ENCODE results near the gene CATSPER1. TPM values are rescaled to one million over a fixed set of nuclear protein-coding genes. Genes with fewer than 3 reads are reported as not detected.

The CATSPER1 gene
- total and polyA plus RNA-seq, 2 experiments from 2014 or later, result not detected

GRCh38 chr11:65976216-65977176, 49.8 kb downstream of the CATSPER1 start (continued):
- TF ChIP-seq STAT1 (IDR thresholded peaks at IDR 0.05; ENCODE audit: unreplicated experiment) (no peak), EZH2phosphoT487 (IDR thresholded peaks at IDR 0.05; ENCODE audit: unreplicated experiment) (no peak), ETS1 (IDR thresholded peaks at IDR 0.05) (no peak), ZNF331 (CRISPR knock-in tag; IDR thresholded peaks at IDR 0.05; ENCODE audit: low read depth) (no peak), NANOG (IDR thresholded peaks at IDR 0.05; ENCODE audit: borderline replicate concordance) (no peak), CREB1 (CRISPR knock-in tag; IDR thresholded peaks at IDR 0.05; ENCODE audit: low read depth) (no peak), ZNF114 (CRISPR knock-in tag; IDR thresholded peaks at IDR 0.05) (no peak)
- TF ChIP-seq, protein P1, sequence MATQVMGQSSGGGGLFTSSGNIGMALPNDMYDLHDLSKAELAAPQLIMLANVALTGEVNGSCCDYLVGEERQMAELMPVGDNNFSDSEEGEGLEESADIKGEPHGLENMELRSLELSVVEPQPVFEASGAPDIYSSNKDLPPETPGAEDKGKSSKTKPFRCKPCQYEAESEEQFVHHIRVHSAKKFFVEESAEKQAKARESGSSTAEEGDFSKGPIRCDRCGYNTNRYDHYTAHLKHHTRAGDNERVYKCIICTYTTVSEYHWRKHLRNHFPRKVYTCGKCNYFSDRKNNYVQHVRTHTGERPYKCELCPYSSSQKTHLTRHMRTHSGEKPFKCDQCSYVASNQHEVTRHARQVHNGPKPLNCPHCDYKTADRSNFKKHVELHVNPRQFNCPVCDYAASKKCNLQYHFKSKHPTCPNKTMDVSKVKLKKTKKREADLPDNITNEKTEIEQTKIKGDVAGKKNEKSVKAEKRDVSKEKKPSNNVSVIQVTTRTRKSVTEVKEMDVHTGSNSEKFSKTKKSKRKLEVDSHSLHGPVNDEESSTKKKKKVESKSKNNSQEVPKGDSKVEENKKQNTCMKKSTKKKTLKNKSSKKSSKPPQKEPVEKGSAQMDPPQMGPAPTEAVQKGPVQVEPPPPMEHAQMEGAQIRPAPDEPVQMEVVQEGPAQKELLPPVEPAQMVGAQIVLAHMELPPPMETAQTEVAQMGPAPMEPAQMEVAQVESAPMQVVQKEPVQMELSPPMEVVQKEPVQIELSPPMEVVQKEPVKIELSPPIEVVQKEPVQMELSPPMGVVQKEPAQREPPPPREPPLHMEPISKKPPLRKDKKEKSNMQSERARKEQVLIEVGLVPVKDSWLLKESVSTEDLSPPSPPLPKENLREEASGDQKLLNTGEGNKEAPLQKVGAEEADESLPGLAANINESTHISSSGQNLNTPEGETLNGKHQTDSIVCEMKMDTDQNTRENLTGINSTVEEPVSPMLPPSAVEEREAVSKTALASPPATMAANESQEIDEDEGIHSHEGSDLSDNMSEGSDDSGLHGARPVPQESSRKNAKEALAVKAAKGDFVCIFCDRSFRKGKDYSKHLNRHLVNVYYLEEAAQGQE (IDR thresholded peaks at IDR 0.05; ENCODE audit: unreplicated experiment), result no peak

- peaks cover 55% of the 10 kb centered on the region for H3K36me3 Mint-ChIP-seq (ENCODE audit: low read depth)
- no peaks in the 10 kb centered on the region; the same call in none of the 2 replicates for H4K20me1 ChIP-seq (replicated peaks; ENCODE audit: insufficient read depth)
- no peaks in the 10 kb centered on the region for H3K79me2 ChIP-seq (replicated peaks; ENCODE audit: insufficient read depth)
- H3K27me3 ChIP-seq (ENCODE audit: insufficient read depth), result no peaks in the 10 kb centered on the region
- H3K4me3 ChIP-seq, result no peak overlapping the region
- no peak overlapping the region; the same call in 2 of the 3 replicates for H3K4me3 Mint-ChIP-seq
- no peaks in the 10 kb centered on the region for H3K9me2 ChIP-seq (ENCODE audit: insufficient read depth)
- DNase-seq (ENCODE audit: low spot score) (no peak), ATAC-seq (no peak; the same call in 1 of the 3 replicates)
- no peak overlapping the region for H2AFZ ChIP-seq
- peaks cover 4% of the 10 kb centered on the region; the same call in 1 of the 3 replicates for H3K9me3 Mint-ChIP-seq
- no peaks in the 10 kb centered on the region for H3K36me3 ChIP-seq (ENCODE audit: insufficient read depth)
- H3K4me2 ChIP-seq, result no peak overlapping the region
- no peak overlapping the region for H3K27ac ChIP-seq (ENCODE audit: low read depth)
- peaks cover 15% of the 10 kb centered on the region for H3K27me3 Mint-ChIP-seq (ENCODE audit: insufficient read depth, low read depth, poor library complexity)
- no peaks in the 10 kb centered on the region for H3K4me1 ChIP-seq (ENCODE audit: insufficient read depth)
- peaks cover 6% of the 10 kb centered on the region; the same call in 2 of the 3 replicates for H3K4me1 Mint-ChIP-seq
- H3F3A ChIP-seq (replicated peaks; ENCODE audit: low read depth), result no peaks in the 10 kb centered on the region
- H3K27ac Mint-ChIP-seq, result peak overlapping the region; percentile 58
- TF ChIP-seq EZH2 (IDR thresholded peaks at IDR 0.05; ENCODE audit: low read depth, unreplicated experiment) (no peak), POLR2AphosphoS5 (IDR thresholded peaks at IDR 0.05; ENCODE audit: low read depth) (no peak), CREB1 (CRISPR knock-in tag; IDR thresholded peaks at IDR 0.05; ENCODE audit: low read depth) (no peak), STAT1 (IDR thresholded peaks at IDR 0.05; ENCODE audit: unreplicated experiment) (no peak), ZNF114 (CRISPR knock-in tag; IDR thresholded peaks at IDR 0.05) (no peak), EZH2phosphoT487 (IDR thresholded peaks at IDR 0.05; ENCODE audit: unreplicated experiment) (no peak), NANOG (IDR thresholded peaks at IDR 0.05; ENCODE audit: borderline replicate concordance) (no peak), ZNF331 (CRISPR knock-in tag; IDR thresholded peaks at IDR 0.05; ENCODE audit: low read depth) (no peak)
- TF ChIP-seq, protein P2, sequence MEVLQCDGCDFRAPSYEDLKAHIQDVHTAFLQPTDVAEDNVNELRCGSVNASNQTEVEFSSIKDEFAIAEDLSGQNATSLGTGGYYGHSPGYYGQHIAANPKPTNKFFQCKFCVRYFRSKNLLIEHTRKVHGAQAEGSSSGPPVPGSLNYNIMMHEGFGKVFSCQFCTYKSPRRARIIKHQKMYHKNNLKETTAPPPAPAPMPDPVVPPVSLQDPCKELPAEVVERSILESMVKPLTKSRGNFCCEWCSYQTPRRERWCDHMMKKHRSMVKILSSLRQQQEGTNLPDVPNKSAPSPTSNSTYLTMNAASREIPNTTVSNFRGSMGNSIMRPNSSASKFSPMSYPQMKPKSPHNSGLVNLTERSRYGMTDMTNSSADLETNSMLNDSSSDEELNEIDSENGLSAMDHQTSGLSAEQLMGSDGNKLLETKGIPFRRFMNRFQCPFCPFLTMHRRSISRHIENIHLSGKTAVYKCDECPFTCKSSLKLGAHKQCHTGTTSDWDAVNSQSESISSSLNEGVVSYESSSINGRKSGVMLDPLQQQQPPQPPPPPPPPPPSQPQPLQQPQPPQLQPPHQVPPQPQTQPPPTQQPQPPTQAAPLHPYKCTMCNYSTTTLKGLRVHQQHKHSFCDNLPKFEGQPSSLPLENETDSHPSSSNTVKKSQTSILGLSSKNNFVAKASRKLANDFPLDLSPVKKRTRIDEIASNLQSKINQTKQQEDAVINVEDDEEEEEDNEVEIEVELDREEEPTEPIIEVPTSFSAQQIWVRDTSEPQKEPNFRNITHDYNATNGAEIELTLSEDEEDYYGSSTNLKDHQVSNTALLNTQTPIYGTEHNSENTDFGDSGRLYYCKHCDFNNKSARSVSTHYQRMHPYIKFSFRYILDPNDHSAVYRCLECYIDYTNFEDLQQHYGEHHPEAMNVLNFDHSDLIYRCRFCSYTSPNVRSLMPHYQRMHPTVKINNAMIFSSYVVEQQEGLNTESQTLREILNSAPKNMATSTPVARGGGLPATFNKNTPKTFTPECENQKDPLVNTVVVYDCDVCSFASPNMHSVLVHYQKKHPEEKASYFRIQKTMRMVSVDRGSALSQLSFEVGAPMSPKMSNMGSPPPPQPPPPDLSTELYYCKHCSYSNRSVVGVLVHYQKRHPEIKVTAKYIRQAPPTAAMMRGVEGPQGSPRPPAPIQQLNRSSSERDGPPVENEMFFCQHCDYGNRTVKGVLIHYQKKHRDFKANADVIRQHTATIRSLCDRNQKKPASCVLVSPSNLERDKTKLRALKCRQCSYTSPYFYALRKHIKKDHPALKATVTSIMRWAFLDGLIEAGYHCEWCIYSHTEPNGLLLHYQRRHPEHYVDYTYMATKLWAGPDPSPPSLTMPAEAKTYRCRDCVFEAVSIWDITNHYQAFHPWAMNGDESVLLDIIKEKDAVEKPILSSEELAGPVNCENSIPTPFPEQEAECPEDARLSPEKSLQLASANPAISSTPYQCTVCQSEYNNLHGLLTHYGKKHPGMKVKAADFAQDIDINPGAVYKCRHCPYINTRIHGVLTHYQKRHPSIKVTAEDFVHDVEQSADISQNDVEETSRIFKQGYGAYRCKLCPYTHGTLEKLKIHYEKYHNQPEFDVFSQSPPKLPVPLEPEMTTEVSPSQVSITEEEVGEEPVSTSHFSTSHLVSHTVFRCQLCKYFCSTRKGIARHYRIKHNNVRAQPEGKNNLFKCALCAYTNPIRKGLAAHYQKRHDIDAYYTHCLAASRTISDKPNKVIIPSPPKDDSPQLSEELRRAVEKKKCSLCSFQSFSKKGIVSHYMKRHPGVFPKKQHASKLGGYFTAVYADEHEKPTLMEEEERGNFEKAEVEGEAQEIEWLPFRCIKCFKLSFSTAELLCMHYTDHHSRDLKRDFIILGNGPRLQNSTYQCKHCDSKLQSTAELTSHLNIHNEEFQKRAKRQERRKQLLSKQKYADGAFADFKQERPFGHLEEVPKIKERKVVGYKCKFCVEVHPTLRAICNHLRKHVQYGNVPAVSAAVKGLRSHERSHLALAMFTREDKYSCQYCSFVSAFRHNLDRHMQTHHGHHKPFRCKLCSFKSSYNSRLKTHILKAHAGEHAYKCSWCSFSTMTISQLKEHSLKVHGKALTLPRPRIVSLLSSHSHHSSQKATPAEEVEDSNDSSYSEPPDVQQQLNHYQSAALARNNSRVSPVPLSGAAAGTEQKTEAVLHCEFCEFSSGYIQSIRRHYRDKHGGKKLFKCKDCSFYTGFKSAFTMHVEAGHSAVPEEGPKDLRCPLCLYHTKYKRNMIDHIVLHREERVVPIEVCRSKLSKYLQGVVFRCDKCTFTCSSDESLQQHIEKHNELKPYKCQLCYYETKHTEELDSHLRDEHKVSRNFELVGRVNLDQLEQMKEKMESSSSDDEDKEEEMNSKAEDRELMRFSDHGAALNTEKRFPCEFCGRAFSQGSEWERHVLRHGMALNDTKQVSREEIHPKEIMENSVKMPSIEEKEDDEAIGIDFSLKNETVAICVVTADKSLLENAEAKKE (CRISPR knock-in tag; IDR thresholded peaks at IDR 0.05), result no peak
These were observed 50.5 kb downstream of the CATSPER1 start for GRCh38 chr11:65975771-65976170.
